Liver (tissue), 3 donors: ENCODE results near the gene WDR7.

Source experiments
- FOXA1 ChIP-seq: IDR thresholded peaks from 2 replicates; pipeline ENCODE4 v1.6.1; 2016; ENCODE audit warnings: antibody characterized with exemption
- SP1 ChIP-seq: IDR thresholded peaks from 2 replicates; pipeline ENCODE4 v1.6.1; 2018; ENCODE audit warnings: antibody characterized with exemption, mild to moderate bottlenecking
- TAF1 ChIP-seq: conservative IDR thresholded peaks from 2 replicates; pipeline ENCODE4 v1.6.1; 2016; ENCODE audit warnings: antibody characterized with exemption, mild to moderate bottlenecking
- TF ChIP-seq, protein P1 (sequence below): IDR thresholded peaks from 2 replicates; pipeline ENCODE4 v1.6.1; 2016; ENCODE audit warnings: antibody characterized with exemption
- TF ChIP-seq, protein P2 (sequence below): IDR thresholded peaks from 2 replicates; pipeline ENCODE4 v1.6.1; 2016; ENCODE audit warnings: antibody characterized with exemption
- TF ChIP-seq, protein P3 (sequence below): fragments of 150-350 bp; IDR thresholded peaks from 2 replicates; pipeline ENCODE4 v1.5.1; 2017; ENCODE audit warnings: improper control_type of control experiment, low read depth, low read length; ENCODE audit not compliant: missing input control
- donor health status: healthy.
- donor health status: healthy.

DNA sequence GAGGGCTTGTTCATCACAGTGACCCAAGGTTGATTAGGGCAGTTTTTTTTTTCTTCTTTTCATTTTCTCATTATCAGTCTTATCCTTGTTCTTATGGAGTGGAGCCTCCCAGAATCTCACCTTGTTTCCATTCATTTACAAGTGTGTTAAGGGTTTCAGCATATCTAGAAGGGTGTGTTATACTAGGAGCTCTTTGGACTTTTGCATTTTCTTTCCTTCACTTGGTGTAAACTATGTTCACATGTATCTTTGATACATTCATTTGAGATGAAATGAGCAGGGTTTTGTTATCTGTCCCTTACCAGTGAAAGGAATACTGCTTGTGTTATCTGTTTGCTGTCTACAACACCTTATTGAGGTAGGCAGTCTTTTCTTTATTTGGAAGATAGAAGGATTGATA is 96.7 kb downstream of the WDR7 start:
- TF ChIP-seq, protein P1, sequence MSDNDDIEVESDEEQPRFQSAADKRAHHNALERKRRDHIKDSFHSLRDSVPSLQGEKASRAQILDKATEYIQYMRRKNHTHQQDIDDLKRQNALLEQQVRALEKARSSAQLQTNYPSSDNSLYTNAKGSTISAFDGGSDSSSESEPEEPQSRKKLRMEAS: no peak
- TF ChIP-seq, protein P2, sequence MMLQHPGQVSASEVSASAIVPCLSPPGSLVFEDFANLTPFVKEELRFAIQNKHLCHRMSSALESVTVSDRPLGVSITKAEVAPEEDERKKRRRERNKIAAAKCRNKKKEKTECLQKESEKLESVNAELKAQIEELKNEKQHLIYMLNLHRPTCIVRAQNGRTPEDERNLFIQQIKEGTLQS: no peak
- TF ChIP-seq FOXA1 (no peak), TAF1 (no peak), SP1 (no peak)
- TF ChIP-seq, protein P3, sequence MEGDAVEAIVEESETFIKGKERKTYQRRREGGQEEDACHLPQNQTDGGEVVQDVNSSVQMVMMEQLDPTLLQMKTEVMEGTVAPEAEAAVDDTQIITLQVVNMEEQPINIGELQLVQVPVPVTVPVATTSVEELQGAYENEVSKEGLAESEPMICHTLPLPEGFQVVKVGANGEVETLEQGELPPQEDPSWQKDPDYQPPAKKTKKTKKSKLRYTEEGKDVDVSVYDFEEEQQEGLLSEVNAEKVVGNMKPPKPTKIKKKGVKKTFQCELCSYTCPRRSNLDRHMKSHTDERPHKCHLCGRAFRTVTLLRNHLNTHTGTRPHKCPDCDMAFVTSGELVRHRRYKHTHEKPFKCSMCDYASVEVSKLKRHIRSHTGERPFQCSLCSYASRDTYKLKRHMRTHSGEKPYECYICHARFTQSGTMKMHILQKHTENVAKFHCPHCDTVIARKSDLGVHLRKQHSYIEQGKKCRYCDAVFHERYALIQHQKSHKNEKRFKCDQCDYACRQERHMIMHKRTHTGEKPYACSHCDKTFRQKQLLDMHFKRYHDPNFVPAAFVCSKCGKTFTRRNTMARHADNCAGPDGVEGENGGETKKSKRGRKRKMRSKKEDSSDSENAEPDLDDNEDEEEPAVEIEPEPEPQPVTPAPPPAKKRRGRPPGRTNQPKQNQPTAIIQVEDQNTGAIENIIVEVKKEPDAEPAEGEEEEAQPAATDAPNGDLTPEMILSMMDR: no peak
